Gastroesophageal sphincter (tissue), 4 donors: ENCODE measurements around the gene PEAK1. TPM values are rescaled to one million over a fixed set of nuclear protein-coding genes. Genes with fewer than 3 reads are reported as not detected.

ENCODE experiments used
- ATAC-seq: fragments of 150-250 bp; one replicate; pipeline ENCODE4 v1.9.1; 2016; ENCODE audit warnings: mild to moderate bottlenecking, moderate library complexity
- H3K27ac ChIP-seq, 4 donors: fragments of 200-600 bp; sonication (generic) in 3 of 4; 1 replicate in 3 of 4; 2 replicates in 1 of 4; pipeline ENCODE4 v1.5.1; 2016 to 2019
- H3K27me3 ChIP-seq: fragments of 200-600 bp; sonication (generic); one replicate; pipeline ENCODE4 v1.5.1; 2019
- H3K36me3 ChIP-seq, 2 donors: fragments of 200-600 bp; sonication (generic); one replicate each; pipeline ENCODE4 v1.5.1; 2019; ENCODE audit warnings: control low read depth in 1 of 2
- H3K4me1 ChIP-seq, 3 donors: fragments of 200-600 bp; sonication (generic); 1 replicate in 2 of 3; 2 replicates in 1 of 3; pipeline ENCODE4 v1.5.1; 2016 to 2019; ENCODE audit warnings: control low read depth in 2 of 3
- H3K4me3 ChIP-seq, 2 donors: fragments of 200-600 bp; sonication (generic); one replicate each; pipeline ENCODE4 v1.5.1; 2019; ENCODE audit warnings: mild to moderate bottlenecking in 1 of 2, moderate library complexity in 1 of 2
- H3K9me3 ChIP-seq, 3 donors: fragments of 200-600 bp; sonication (generic); one replicate each; pipeline ENCODE4 v1.5.1; 2017 to 2019; ENCODE audit warnings: control low read depth in 2 of 3
- EP300 ChIP-seq: sonication (generic); formaldehyde crosslinking; IDR thresholded peaks from one replicate; pipeline ENCODE4 v1.6.1; 2017; ENCODE audit warnings: antibody characterized with exemption, mild to moderate bottlenecking
- POLR2A ChIP-seq, 2 donors: fragments of 450-650 bp; IDR thresholded peaks; one replicate each; pipeline ENCODE4 v1.6.1; 2017; ENCODE audit warnings: antibody characterized with exemption in 2 of 2, mild to moderate bottlenecking in 2 of 2, moderate library complexity in 1 of 2
- POLR2AphosphoS5 ChIP-seq: sonication (generic); formaldehyde crosslinking; IDR thresholded peaks from one replicate; pipeline ENCODE4 v1.6.1; 2017; ENCODE audit warnings: antibody characterized with exemption
- WGBS, 2 donors: methylation state at CpG; one replicate each; pipeline ENCODE4 v1.1.5; 2018; ENCODE audit warnings: low coverage in 1 of 2; 5-methylcytosine and 5-hydroxymethylcytosine counted together
- total RNA-seq, 4 donors: library from RNA; depleted of rRNA; stranded (reverse); fragments of >200 nt; gene quantifications; one replicate each; pipeline ENCODE4 v1.1.0, GENCODE V29; 2016
- TF ChIP-seq, protein P1 (sequence below), 4 experiments: fragments of 200-600 bp in 2 of 4; fragments of 450-650 bp in 2 of 4; sonication (generic) in 1 of 4; IDR thresholded peaks; one replicate each; pipeline ENCODE4 v1.5.1; 2017 to 2019; ENCODE audit warnings: antibody characterized with exemption in 4 of 4, mild to moderate bottlenecking in 2 of 4, moderate library complexity in 2 of 4

Gene PEAK1
- total RNA-seq, 4 donors from 2014 or later: 59.5 to 170 (median 91.6) TPM

GRCh38 chr15:77455696-77456321 is 35.9 kb upstream of the PEAK1 start:
- 19% methylated on average over 3 of the region's 3 CpGs for WGBS, 2 donors
- H3K9me3 ChIP-seq: no peaks in the 10 kb centered on the region
- H3K4me3 ChIP-seq: no peak overlapping the region
- peak; percentile 71 for ATAC-seq
- TF ChIP-seq, protein P1, sequence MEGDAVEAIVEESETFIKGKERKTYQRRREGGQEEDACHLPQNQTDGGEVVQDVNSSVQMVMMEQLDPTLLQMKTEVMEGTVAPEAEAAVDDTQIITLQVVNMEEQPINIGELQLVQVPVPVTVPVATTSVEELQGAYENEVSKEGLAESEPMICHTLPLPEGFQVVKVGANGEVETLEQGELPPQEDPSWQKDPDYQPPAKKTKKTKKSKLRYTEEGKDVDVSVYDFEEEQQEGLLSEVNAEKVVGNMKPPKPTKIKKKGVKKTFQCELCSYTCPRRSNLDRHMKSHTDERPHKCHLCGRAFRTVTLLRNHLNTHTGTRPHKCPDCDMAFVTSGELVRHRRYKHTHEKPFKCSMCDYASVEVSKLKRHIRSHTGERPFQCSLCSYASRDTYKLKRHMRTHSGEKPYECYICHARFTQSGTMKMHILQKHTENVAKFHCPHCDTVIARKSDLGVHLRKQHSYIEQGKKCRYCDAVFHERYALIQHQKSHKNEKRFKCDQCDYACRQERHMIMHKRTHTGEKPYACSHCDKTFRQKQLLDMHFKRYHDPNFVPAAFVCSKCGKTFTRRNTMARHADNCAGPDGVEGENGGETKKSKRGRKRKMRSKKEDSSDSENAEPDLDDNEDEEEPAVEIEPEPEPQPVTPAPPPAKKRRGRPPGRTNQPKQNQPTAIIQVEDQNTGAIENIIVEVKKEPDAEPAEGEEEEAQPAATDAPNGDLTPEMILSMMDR (IDR thresholded peaks at IDR 0.05): no peak
- peak; percentile 40 for TF ChIP-seq POLR2AphosphoS5
- H3K36me3 ChIP-seq: peaks cover 0 to 20% of the 10 kb centered on the region in 2 donors
- H3K4me1 ChIP-seq: peaks cover 28 to 42% (median 31%) of the 10 kb centered on the region in 3 donors
- H3K27ac ChIP-seq: peak overlapping the region; percentile 47 to 64 (median 61)
- H3K27me3 ChIP-seq: no peaks in the 10 kb centered on the region

DNA sequence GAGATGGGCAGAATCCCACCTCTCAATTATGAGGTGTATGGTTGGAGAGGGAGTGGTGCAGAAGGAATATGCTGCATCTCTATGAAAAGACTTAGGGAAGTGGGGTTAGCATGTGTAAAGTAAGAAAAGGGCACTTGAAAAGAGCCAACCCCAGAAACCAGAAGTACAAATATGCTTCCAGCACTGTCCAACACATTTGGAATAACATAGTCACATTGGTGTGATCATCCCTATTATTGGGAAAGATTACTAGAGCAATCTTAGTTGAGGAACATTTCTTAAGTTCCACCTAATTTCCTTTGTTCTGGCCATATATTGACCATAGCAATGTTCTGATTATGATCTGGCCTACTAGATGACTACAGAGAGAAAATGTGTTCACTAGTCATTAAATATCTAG is 35.0 kb upstream of the PEAK1 start:
- TF ChIP-seq, protein P1 (IDR thresholded peaks at IDR 0.05): no peak
- TF ChIP-seq POLR2A (IDR thresholded peaks at IDR 0.05): no peak
- ATAC-seq: peak; percentile 50
- no peaks in the 10 kb centered on the region for H3K27me3 ChIP-seq
- peak overlapping the region; percentile 43 to 64 (median 61) for H3K27ac ChIP-seq
- H3K4me3 ChIP-seq: no peak overlapping the region
- H3K4me1 ChIP-seq: peaks cover 28 to 41% (median 31%) of the 10 kb centered on the region in 3 donors
- peaks cover 0 to 12% of the 10 kb centered on the region in 2 donors for H3K36me3 ChIP-seq
- H3K9me3 ChIP-seq: no peaks in the 10 kb centered on the region

- Histone ChIP-seq H3K27ac (peak overlapping the region in 1 of 4 donors; percentile 59), H3K4me3 (no peak overlapping the region), H3K9me3 (no peaks in the 10 kb centered on the region), H3K36me3 (peaks cover 0 to 6% of the 10 kb centered on the region in 2 donors), H3K27me3 (no peaks in the 10 kb centered on the region), H3K4me1 (peaks cover 28 to 41% (median 31%) of the 10 kb centered on the region in 3 donors)
- 80 to 92% methylated on average over 1 of the region's 1 CpG for WGBS, 2 donors
- TF ChIP-seq, protein P1 (IDR thresholded peaks at IDR 0.05): no peak
- TF ChIP-seq EP300: no peak
- no peak for TF ChIP-seq POLR2AphosphoS5
- no peak for TF ChIP-seq POLR2A (IDR thresholded peaks at IDR 0.05)
- ATAC-seq: no peak
These were observed 34.4 kb upstream of the PEAK1 start for GRCh38 chr15:77454265-77454664.

- ATAC-seq: no peak
- TF ChIP-seq POLR2A (IDR thresholded peaks at IDR 0.05) (no peak), POLR2AphosphoS5 (no peak), EP300 (no peak)
- TF ChIP-seq, protein P1 (IDR thresholded peaks at IDR 0.05): no peak
- Histone ChIP-seq H3K4me3 (no peak overlapping the region), H3K27ac (no peak overlapping the region), H3K36me3 (peaks cover 0 to 6% of the 10 kb centered on the region in 2 donors), H3K4me1 (peaks cover 0 to 51% (median 8%) of the 10 kb centered on the region in 3 donors), H3K27me3 (no peaks in the 10 kb centered on the region), H3K9me3 (no peaks in the 10 kb centered on the region)
- WGBS, 2 donors: 77 to 90% methylated on average over 4 of the region's 4 CpGs
These were observed 27.0 kb upstream of the PEAK1 start for GRCh38 chr15:77446840-77447390.

GRCh38 chr15:77440378-77440999 is 20.6 kb upstream of the PEAK1 start:
- 41 to 68% methylated on average over 3 of the region's 3 CpGs for WGBS, 2 donors
- Histone ChIP-seq H3K4me3 (no peak overlapping the region), H3K4me1 (peaks cover 7 to 53% (median 9%) of the 10 kb centered on the region in 3 donors), H3K36me3 (no peaks in the 10 kb centered on the region), H3K9me3 (no peaks in the 10 kb centered on the region), H3K27me3 (no peaks in the 10 kb centered on the region), H3K27ac (no peak overlapping the region)
- no peak for ATAC-seq
- TF ChIP-seq, protein P1 (IDR thresholded peaks at IDR 0.05): no peak
- TF ChIP-seq POLR2A (IDR thresholded peaks at IDR 0.05) (no peak), POLR2AphosphoS5 (no peak), EP300 (no peak)
